ENCODE data around the gene CNGB1.

CNGB1 gene

GRCh38 chr16:57993438-57993837, 22.5 kb upstream of the CNGB1 start:
- Histone ChIP-seq H3K9me2 (replicated peaks; ENCODE audit: low read depth, low read length) (no peaks in the 10 kb centered on the region), H2AFZ (ENCODE audit: low read length) (no peak overlapping the region), H3K36me3 (ENCODE audit: insufficient read depth, low read length) (peaks cover 8% of the 10 kb centered on the region; the same call in 1 of the 2 replicates), H3K4me1 (ENCODE audit: insufficient read depth, low read length, poor library complexity, severe bottlenecking) (peaks cover 19% of the 10 kb centered on the region), H3K27me3 (ENCODE audit: insufficient read depth, low read length, poor library complexity, severe bottlenecking) (no peaks in the 10 kb centered on the region), H3F3A (ENCODE audit: low read depth) (no peaks in the 10 kb centered on the region), H3K4me2 (ENCODE audit: low read depth, low read length, poor library complexity, severe bottlenecking) (no peak overlapping the region), H3K9me3 (ENCODE audit: insufficient read depth, low read depth, low read length) (no peaks in the 10 kb centered on the region), H3K4me3 (ENCODE audit: low read length, poor library complexity, severe bottlenecking) (no peak overlapping the region), H3K79me2 (ENCODE audit: insufficient read depth, low read length) (peaks cover 15% of the 10 kb centered on the region; the same call in 1 of the 2 replicates), H4K20me1 (ENCODE audit: insufficient read depth, low read length, poor library complexity, severe bottlenecking) (peaks cover 9% of the 10 kb centered on the region), H3K9ac (ENCODE audit: low read depth, low read length, poor library complexity, severe bottlenecking) (no peak overlapping the region)
- TF ChIP-seq EZH2phosphoT487 (IDR thresholded peaks at IDR 0.05; ENCODE audit: borderline replicate concordance) (no peak), CTCF (conservative IDR thresholded peaks at IDR 0.05; ENCODE audit: low read length) (no peak)

DNA sequence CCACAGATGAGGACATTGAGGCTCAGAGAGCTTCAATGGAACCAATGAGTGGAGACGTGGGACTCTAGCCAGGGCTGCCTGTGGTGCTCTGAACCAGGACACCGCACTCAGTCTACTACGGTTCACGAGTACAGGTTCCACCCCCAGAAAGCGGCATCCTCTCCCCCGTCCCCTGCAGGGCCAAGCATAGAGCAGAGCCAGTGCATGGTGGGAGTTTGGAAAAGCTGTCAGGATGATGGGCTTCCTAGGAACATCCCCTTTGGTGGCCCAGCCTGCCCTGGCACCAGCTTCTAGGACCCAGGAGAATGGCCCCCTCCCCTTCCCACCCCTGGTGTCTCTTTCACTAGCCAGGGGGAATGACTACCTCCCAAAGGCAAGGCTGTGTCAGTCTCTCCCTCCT, 21.2 kb upstream of the CNGB1 start:
- H3K9ac ChIP-seq (ENCODE audit: low read depth, low read length, poor library complexity, severe bottlenecking), result no peak overlapping the region
- no peaks in the 10 kb centered on the region for H3K9me2 ChIP-seq (replicated peaks; ENCODE audit: low read depth, low read length)
- peaks cover 3% of the 10 kb centered on the region for H4K20me1 ChIP-seq (ENCODE audit: insufficient read depth, low read length, poor library complexity, severe bottlenecking)
- no peak overlapping the region for H2AFZ ChIP-seq (ENCODE audit: low read length)
- peaks cover 5% of the 10 kb centered on the region; the same call in 1 of the 2 replicates for H3K79me2 ChIP-seq (ENCODE audit: insufficient read depth, low read length)
- no peaks in the 10 kb centered on the region for H3K9me3 ChIP-seq (ENCODE audit: insufficient read depth, low read depth, low read length)
- no peak overlapping the region for H3K4me3 ChIP-seq (ENCODE audit: low read length, poor library complexity, severe bottlenecking)
- TF ChIP-seq EZH2phosphoT487 (IDR thresholded peaks at IDR 0.05; ENCODE audit: borderline replicate concordance) (no peak), CTCF (conservative IDR thresholded peaks at IDR 0.05; ENCODE audit: low read length) (no peak)
- no peak overlapping the region for H3K4me2 ChIP-seq (ENCODE audit: low read depth, low read length, poor library complexity, severe bottlenecking)
- H3F3A ChIP-seq (ENCODE audit: low read depth), result no peaks in the 10 kb centered on the region
- peaks cover 6% of the 10 kb centered on the region; the same call in 1 of the 2 replicates for H3K36me3 ChIP-seq (ENCODE audit: insufficient read depth, low read length)
- H3K4me1 ChIP-seq (ENCODE audit: insufficient read depth, low read length, poor library complexity, severe bottlenecking), result peaks cover 12% of the 10 kb centered on the region
- no peaks in the 10 kb centered on the region for H3K27me3 ChIP-seq (ENCODE audit: insufficient read depth, low read length, poor library complexity, severe bottlenecking)

DNA sequence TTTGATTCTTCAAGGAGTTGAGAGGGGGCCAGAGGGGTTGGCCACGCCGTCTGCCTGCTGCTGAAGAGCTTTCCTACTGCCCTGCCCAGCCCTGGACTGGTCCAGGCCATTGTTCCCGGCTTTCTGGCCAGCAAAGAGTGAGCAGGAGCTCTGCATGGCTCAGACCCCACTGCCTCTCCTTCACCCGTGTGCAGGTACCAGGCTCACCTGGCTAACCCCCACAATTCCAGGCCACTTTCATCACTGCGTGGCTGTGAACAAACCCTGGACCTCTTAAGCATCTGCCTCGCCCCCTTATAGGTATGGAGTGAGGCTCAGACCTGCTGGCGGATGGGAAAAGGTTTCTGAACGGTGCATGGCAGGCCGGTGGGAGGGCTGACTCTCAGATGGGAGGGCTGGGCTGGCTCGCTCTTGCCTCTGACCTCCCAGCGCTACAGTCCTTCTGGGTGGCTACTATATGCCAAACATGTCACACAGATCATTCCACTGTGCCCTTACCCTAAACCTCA, 20.7 kb upstream of the CNGB1 start:
- no peaks in the 10 kb centered on the region for H3F3A ChIP-seq (ENCODE audit: low read depth)
- H3K4me3 ChIP-seq (ENCODE audit: low read length, poor library complexity, severe bottlenecking), result no peak overlapping the region
- H3K36me3 ChIP-seq (ENCODE audit: insufficient read depth, low read length), result peaks cover under 1% of the 10 kb centered on the region; the same call in 1 of the 2 replicates
- H3K9ac ChIP-seq (ENCODE audit: low read depth, low read length, poor library complexity, severe bottlenecking), result no peak overlapping the region
- no peak overlapping the region for H3K4me2 ChIP-seq (ENCODE audit: low read depth, low read length, poor library complexity, severe bottlenecking)
- H3K9me2 ChIP-seq (replicated peaks; ENCODE audit: low read depth, low read length), result no peaks in the 10 kb centered on the region
- no peaks in the 10 kb centered on the region for H3K9me3 ChIP-seq (ENCODE audit: insufficient read depth, low read depth, low read length)
- H3K4me1 ChIP-seq (ENCODE audit: insufficient read depth, low read length, poor library complexity, severe bottlenecking), result peaks cover 12% of the 10 kb centered on the region
- H2AFZ ChIP-seq (ENCODE audit: low read length), result no peak overlapping the region
- TF ChIP-seq EZH2phosphoT487 (IDR thresholded peaks at IDR 0.05; ENCODE audit: borderline replicate concordance) (no peak), CTCF (conservative IDR thresholded peaks at IDR 0.05; ENCODE audit: low read length) (no peak)
- H3K79me2 ChIP-seq (ENCODE audit: insufficient read depth, low read length), result peaks cover 5% of the 10 kb centered on the region; the same call in 1 of the 2 replicates
- H4K20me1 ChIP-seq (ENCODE audit: insufficient read depth, low read length, poor library complexity, severe bottlenecking), result peaks cover 3% of the 10 kb centered on the region
- no peaks in the 10 kb centered on the region for H3K27me3 ChIP-seq (ENCODE audit: insufficient read depth, low read length, poor library complexity, severe bottlenecking)

Data from Loucy (cell line).